Choroid plexus epithelial cell (primary cell): ENCODE results near the gene PLET1.
"Not testable (repeated sequence)": the region's sequence is repeated elsewhere in the genome, so short reads cannot be mapped to it uniquely, and the experiment has no call there.

Experiments
- DNase-seq: peaks from one replicate; pipeline ENCODE4 v3.0.0-alpha.2; 2010; ENCODE audit warnings: low read depth
- H3K4me3 ChIP-seq: 2 replicates; pipeline ENCODE4 v1.5.1; 2011; ENCODE audit warnings: low read depth, mild to moderate bottlenecking, control low read depth, low read length, moderate library complexity
- TF ChIP-seq, protein P1 (sequence below): conservative IDR thresholded peaks from 2 replicates; pipeline ENCODE4 v1.5.1; 2011; ENCODE audit warnings: low read depth, mild to moderate bottlenecking, control low read depth, inconsistent platforms, low read length, moderate library complexity

The PLET1 gene

DNA sequence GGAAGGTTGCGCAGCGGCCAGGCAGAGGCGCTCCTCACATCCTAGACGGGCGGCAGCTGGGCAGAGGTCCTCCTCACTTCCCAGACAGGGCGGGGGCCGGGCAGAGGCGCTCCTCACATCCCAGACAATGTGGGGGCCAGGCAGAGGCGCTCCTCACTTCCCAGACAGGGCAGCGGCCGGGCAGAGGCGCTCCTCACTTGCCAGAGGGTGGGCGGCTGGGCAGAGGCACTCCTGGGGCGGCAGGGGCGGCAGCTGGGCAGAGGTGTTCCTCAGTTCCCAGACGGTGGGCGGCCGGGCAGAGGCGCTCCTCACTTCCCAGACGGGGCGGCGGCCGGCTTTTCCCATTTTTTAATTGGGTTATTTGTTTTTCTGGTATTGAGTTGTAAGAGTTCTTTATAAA lies 54.6 kb downstream of the PLET1 start:
- TF ChIP-seq, protein P1, sequence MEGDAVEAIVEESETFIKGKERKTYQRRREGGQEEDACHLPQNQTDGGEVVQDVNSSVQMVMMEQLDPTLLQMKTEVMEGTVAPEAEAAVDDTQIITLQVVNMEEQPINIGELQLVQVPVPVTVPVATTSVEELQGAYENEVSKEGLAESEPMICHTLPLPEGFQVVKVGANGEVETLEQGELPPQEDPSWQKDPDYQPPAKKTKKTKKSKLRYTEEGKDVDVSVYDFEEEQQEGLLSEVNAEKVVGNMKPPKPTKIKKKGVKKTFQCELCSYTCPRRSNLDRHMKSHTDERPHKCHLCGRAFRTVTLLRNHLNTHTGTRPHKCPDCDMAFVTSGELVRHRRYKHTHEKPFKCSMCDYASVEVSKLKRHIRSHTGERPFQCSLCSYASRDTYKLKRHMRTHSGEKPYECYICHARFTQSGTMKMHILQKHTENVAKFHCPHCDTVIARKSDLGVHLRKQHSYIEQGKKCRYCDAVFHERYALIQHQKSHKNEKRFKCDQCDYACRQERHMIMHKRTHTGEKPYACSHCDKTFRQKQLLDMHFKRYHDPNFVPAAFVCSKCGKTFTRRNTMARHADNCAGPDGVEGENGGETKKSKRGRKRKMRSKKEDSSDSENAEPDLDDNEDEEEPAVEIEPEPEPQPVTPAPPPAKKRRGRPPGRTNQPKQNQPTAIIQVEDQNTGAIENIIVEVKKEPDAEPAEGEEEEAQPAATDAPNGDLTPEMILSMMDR, result no peak
- no peak overlapping the region for H3K4me3 ChIP-seq
- DNase-seq, result no peak

DNA sequence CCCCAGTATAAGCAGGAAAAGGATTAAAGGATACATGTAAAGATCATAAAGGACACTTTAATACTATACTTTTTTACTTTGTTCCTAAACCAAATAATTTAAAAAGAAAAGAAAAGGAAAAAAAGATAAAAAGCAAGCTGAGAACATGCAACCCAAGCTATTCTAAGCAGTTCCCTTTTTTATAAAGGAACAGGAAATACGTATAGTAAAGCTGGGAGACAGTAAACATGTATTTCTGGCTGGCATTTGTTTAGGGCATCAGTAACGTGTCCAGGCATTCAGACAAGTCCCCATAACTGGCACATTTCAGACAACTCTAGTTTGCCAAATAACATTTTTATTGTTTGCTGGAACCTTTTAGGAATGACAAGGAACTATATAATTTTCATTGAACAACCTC lies 60.4 kb downstream of the PLET1 start:
- no peak for DNase-seq
- no peak overlapping the region for H3K4me3 ChIP-seq
- TF ChIP-seq, protein P1, result no peak

DNA sequence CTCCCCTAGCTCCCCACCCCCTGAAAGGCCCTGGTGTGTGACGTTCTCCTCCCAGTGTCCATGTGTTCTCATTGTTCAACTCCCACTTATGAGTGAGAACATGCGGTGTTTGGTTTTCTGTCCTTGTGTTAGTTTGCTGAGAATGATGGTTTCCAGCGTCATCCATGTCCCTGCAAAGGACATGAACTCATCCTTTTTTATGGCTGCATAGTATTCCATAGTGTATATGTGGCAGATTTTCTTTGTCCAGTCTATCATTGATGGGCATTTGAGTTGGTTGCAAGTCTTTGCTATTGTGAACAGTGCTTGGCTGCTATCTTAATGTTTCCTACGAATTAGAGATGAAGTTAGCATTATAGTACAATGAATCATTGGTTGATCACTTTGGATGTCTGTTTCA lies 61.6 kb downstream of the PLET1 start:
- DNase-seq, H3K4me3 ChIP-seq: not testable (repeated sequence)
